HepG2 (cell line): ENCODE measurements around the gene SNX21. TPM values are rescaled to one million over a fixed set of nuclear protein-coding genes. Genes with fewer than 3 reads are reported as not detected.

Experiments used
- ATF7 ChIP-seq, 2 experiments: fragments of 450-650 bp in 1 of 2; sonication (generic) in 1 of 2; formaldehyde crosslinking in 1 of 2; IDR thresholded peaks; 2 replicates each; pipeline versions ENCODE4 v1.4.0 to v1.6.1; 2016 to 2020; ENCODE audit warnings: antibody characterized with exemption in 1 of 2, mild to moderate bottlenecking in 1 of 2, missing genetic modification reagents in 1 of 2
- BCL6 ChIP-seq: IDR thresholded peaks from 2 replicates; pipeline ENCODE4 v1.6.1; 2016; ENCODE audit warnings: missing genetic modification reagents, missing compliant biosample characterization
- CAMTA2 ChIP-seq: sonication (generic); formaldehyde crosslinking; IDR thresholded peaks from 2 replicates; pipeline ENCODE4 v1.4.0; 2020; ENCODE audit warnings: mild to moderate bottlenecking, missing genetic modification reagents, borderline replicate concordance
- CHD2 ChIP-seq: IDR thresholded peaks from 2 replicates; pipeline ENCODE4 v1.6.1; 2011; ENCODE audit warnings: low read depth, low read length, improper control_type of control experiment
- DRAP1 ChIP-seq: IDR thresholded peaks from 2 replicates; pipeline ENCODE4 v1.6.1; 2016; ENCODE audit warnings: missing genetic modification reagents, missing compliant biosample characterization
- GFI1 ChIP-seq: sonication (generic); formaldehyde crosslinking; IDR thresholded peaks from 2 replicates; pipeline ENCODE4 v1.5.0; 2020; ENCODE audit warnings: missing genetic modification reagents, mild to moderate bottlenecking, borderline replicate concordance
- HIC2 ChIP-seq: sonication (generic); formaldehyde crosslinking; IDR thresholded peaks from 2 replicates; pipeline ENCODE4 v1.9.0; 2022; ENCODE audit warnings: low read depth, missing genetic modification reagents
- HNRNPH1 ChIP-seq: fragments of 200-400 bp; formaldehyde crosslinking; optimal IDR thresholded peaks from 2 replicates; pipeline ENCODE3; 2017; ENCODE audit warnings: mild to moderate bottlenecking, low read depth, low read length
- KLF11 ChIP-seq: IDR thresholded peaks from 2 replicates; pipeline ENCODE4 v1.6.1; 2016; ENCODE audit warnings: missing compliant biosample characterization
- MBD4 ChIP-seq: IDR thresholded peaks from 2 replicates; pipeline ENCODE4 v1.6.1; 2012; ENCODE audit warnings: low read length, inconsistent platforms, borderline replicate concordance
- MYNN ChIP-seq: sonication (generic); formaldehyde crosslinking; IDR thresholded peaks from 2 replicates; pipeline ENCODE4 v1.4.0; 2020; ENCODE audit warnings: mild to moderate bottlenecking, low read depth, missing genetic modification reagents
- NKX3-1 ChIP-seq: sonication (generic); formaldehyde crosslinking; IDR thresholded peaks from 2 replicates; pipeline ENCODE4 v1.5.0; 2020; ENCODE audit warnings: missing genetic modification reagents
- NR2C2 ChIP-seq: sonication (generic); formaldehyde crosslinking; IDR thresholded peaks from 2 replicates; pipeline ENCODE4 v1.4.0; 2020; ENCODE audit warnings: missing genetic modification reagents, mild to moderate bottlenecking, moderate library complexity, borderline replicate concordance
- ONECUT2 ChIP-seq: sonication (generic); formaldehyde crosslinking; IDR thresholded peaks from 2 replicates; pipeline ENCODE4 v1.4.0; 2020; ENCODE audit warnings: missing genetic modification reagents
- POGK ChIP-seq: sonication (generic); formaldehyde crosslinking; conservative IDR thresholded peaks from 2 replicates; pipeline ENCODE4 v1.8.0; 2022; ENCODE audit warnings: mild to moderate bottlenecking, moderate library complexity, missing genetic modification reagents
- PTBP1 ChIP-seq: fragments of 200-400 bp; formaldehyde crosslinking; IDR thresholded peaks from 2 replicates; pipeline ENCODE4 v1.6.1; 2018; ENCODE audit warnings: low read length, low read depth; ENCODE audit not compliant: poor library complexity, severe bottlenecking
- SKI ChIP-seq: fragments of 450-650 bp; IDR thresholded peaks from one replicate; pipeline ENCODE4 v1.6.1; 2018; ENCODE audit warnings: mild to moderate bottlenecking; ENCODE audit not compliant: partially characterized antibody
- TP53 ChIP-seq: sonication (generic); formaldehyde crosslinking; conservative IDR thresholded peaks from 2 replicates; pipeline ENCODE4 v1.4.0; 2020; ENCODE audit warnings: missing genetic modification reagents
- ZBTB14 ChIP-seq: sonication (generic); formaldehyde crosslinking; IDR thresholded peaks from 2 replicates; pipeline ENCODE4 v1.4.0; 2020; ENCODE audit warnings: missing genetic modification reagents
- ZMYM4 ChIP-seq: sonication (generic); formaldehyde crosslinking; IDR thresholded peaks from 2 replicates; pipeline ENCODE4 v1.8.1; 2023; ENCODE audit warnings: mild to moderate bottlenecking, missing genetic modification reagents
- ZNF251 ChIP-seq: sonication (generic); formaldehyde crosslinking; IDR thresholded peaks from 2 replicates; pipeline ENCODE4 v1.9.0; 2021; ENCODE audit warnings: mild to moderate bottlenecking, missing genetic modification reagents
- ZNF292 ChIP-seq: sonication (generic); formaldehyde crosslinking; IDR thresholded peaks from 2 replicates; pipeline ENCODE4 v1.8.1; 2022; ENCODE audit warnings: mild to moderate bottlenecking, low read depth, missing genetic modification reagents, borderline replicate concordance
- ZNF350 ChIP-seq: sonication (generic); formaldehyde crosslinking; IDR thresholded peaks from 2 replicates; pipeline ENCODE4 v1.4.0; 2020; ENCODE audit warnings: mild to moderate bottlenecking, low read depth, missing genetic modification reagents, borderline replicate concordance
- ZSCAN31 ChIP-seq: sonication (generic); formaldehyde crosslinking; IDR thresholded peaks from 2 replicates; pipeline ENCODE4 v1.5.0; 2020; ENCODE audit warnings: low read depth, mild to moderate bottlenecking, missing genetic modification reagents
- polyA plus RNA-seq, 8 experiments: library from polyadenylated mRNA; depleted of rRNA in 3 of 8; stranded (reverse) in 7 of 8; unstranded in 1 of 8; fragments of >200 nt; fragmentation: Illumina TruSeq in 4 of 8; extraction: Trizol in 4 of 8; gene quantifications; 2 replicates each; pipeline versions ENCODE4 v1.2.1 to v1.2.3, GENCODE V29; 2011 to 2016; ENCODE audit warnings: low read depth in 4 of 8, missing spikeins in 1 of 8, mixed read lengths in 1 of 8; ENCODE audit not compliant: insufficient read depth in 1 of 8
- total RNA-seq, 5 experiments: library from RNA; depleted of rRNA; stranded (reverse); fragments of >200 nt; fragmentation: Illumina TruSeq; extraction: Trizol; gene quantifications; 2 replicates each; pipeline ENCODE4 v1.2.3, GENCODE V29; 2016; ENCODE audit warnings: low read depth in 1 of 5

Gene SNX21
- total and polyA plus RNA-seq, 2 of the 13 experiments (the other 11 are each of a cell fraction or from before 2014, with no cell fraction given): 7.7 to 12.8 TPM

- no peak for TF ChIP-seq MBD4
- TF ChIP-seq ZNF350 (CRISPR knock-in tag): peak; percentile 99
- peak; percentile 77 for TF ChIP-seq ZBTB14 (CRISPR knock-in tag)
- TF ChIP-seq CAMTA2: peak; percentile 73; the same call in 1 of the 2 replicates
- TF ChIP-seq DRAP1 (CRISPR knock-in tag): peak; percentile 92
- TF ChIP-seq NR2C2 (CRISPR knock-in tag): peak; percentile 97
- TF ChIP-seq GFI1 (CRISPR knock-in tag): peak; percentile 96
- TF ChIP-seq ZSCAN31 (CRISPR knock-in tag): peak; percentile 99
- TF ChIP-seq TP53 (CRISPR knock-in tag): peak; percentile 91; the same call in 1 of the 2 replicates
- TF ChIP-seq PTBP1: peak; percentile 77
- TF ChIP-seq ZNF292 (CRISPR knock-in tag): peak; percentile 92; the same call in 1 of the 2 replicates
- TF ChIP-seq ATF7 (IDR thresholded peaks at IDR 0.05): no peak
- TF ChIP-seq ATF7 (CRISPR knock-in tag; IDR thresholded peaks at IDR 0.05): peak; percentile 88
- TF ChIP-seq ONECUT2 (CRISPR knock-in tag): peak; percentile 93
- peak; percentile 98 for TF ChIP-seq SKI
- TF ChIP-seq NKX3-1: peak; percentile 98
- peak; percentile 99 for TF ChIP-seq KLF11 (CRISPR knock-in tag)
- peak; percentile 98 for TF ChIP-seq ZMYM4
- TF ChIP-seq HNRNPH1: peak; percentile 73
- peak; percentile 68 for TF ChIP-seq HIC2 (CRISPR knock-in tag)
- TF ChIP-seq CHD2: peak; percentile 72; the same call in 1 of the 2 replicates
- peak; percentile 97 for TF ChIP-seq BCL6 (CRISPR knock-in tag)
- peak; percentile 96; the same call in 1 of the 2 replicates for TF ChIP-seq ZNF251 (CRISPR knock-in tag)
- peak; percentile 80 for TF ChIP-seq MYNN (CRISPR knock-in tag)
- TF ChIP-seq POGK (CRISPR knock-in tag): peak; percentile 100
Observed at GRCh38 chr20:45890985-45891983, 57.7 kb downstream of the SNX21 start, which contains the start of the genes CTSA and NEURL2 (continued).
